ENCODE data around the gene GIMAP2. TPM values are rescaled to one million over a fixed set of nuclear protein-coding genes. Genes with fewer than 3 reads are reported as not detected.

The GIMAP2 gene
- total RNA-seq, 1 donor from 2014 or later, result 0.54 TPM

DNA sequence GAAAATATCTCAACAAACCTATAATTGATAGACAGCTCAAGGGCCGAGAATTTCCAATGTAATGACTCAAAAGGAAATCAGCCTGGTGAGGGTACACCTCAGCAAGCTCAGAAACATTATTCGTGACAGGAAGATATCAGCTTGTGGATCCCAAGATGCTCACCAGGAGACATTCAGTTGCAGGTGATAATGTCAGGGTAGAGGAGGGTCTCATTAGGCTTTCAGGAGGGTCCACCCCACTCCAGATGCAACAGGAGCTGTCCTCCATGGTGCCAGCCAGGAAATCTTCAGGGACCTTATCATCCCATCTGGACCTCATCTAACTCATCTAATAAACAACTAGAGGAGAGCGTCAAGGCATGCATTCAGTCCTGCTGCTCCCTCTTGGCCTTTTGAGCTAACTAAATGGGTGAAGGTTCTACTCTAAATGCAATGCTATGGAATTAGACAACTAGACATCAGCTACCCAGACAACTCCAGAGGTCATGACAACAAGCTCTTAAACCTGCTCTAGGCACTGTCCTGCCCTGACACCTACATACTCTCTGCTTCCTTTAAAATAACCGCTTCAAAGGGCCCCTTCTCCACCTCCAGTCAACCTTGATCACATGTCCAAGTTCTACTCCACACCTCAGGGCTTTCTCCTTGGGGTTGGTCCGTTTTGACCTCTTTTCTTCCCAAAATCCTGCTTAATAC lies 47.4 kb downstream of the GIMAP2 start:
- no peak for DNase-seq (ENCODE audit: low read depth)
- TF ChIP-seq, protein P1, sequence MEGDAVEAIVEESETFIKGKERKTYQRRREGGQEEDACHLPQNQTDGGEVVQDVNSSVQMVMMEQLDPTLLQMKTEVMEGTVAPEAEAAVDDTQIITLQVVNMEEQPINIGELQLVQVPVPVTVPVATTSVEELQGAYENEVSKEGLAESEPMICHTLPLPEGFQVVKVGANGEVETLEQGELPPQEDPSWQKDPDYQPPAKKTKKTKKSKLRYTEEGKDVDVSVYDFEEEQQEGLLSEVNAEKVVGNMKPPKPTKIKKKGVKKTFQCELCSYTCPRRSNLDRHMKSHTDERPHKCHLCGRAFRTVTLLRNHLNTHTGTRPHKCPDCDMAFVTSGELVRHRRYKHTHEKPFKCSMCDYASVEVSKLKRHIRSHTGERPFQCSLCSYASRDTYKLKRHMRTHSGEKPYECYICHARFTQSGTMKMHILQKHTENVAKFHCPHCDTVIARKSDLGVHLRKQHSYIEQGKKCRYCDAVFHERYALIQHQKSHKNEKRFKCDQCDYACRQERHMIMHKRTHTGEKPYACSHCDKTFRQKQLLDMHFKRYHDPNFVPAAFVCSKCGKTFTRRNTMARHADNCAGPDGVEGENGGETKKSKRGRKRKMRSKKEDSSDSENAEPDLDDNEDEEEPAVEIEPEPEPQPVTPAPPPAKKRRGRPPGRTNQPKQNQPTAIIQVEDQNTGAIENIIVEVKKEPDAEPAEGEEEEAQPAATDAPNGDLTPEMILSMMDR (IDR thresholded peaks at IDR 0.05; ENCODE audit: insufficient read depth, low read length, poor library complexity, severe bottlenecking), result no peak

DNA sequence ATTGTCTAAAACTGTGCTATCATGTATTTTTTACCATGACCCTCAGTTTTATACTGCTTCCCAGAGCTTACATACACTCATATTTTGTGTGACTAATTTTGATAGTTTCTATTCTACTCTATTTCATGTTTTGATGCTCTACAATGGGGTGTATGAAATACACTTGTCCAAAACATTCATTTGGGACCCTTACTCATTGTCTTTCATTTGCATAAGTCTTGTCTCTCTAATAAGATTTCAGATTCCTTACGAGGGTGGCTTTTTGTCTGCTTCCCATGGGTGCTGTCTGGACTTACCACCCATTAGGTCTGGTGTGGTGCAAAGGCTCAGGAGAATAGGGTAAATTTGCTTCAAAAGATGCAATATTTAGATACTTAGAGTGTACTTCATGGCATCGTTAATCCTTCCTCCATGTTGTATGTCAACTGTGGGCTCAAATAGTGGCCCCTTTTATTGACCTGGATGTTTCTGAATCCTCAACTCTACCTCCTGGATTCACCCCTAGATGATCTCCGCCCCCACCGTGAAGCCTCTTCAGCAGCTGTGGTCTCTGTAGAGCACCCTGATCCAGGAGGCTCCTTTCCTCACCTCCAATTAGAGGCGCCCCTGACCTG lies 48.1 kb downstream of the GIMAP2 start:
- Histone ChIP-seq H3K27me3 (ENCODE audit: control insufficient read depth, insufficient read depth, low read length) (no peaks in the 10 kb centered on the region), H3K4me3 (ENCODE audit: low read depth, low read length) (no peak overlapping the region), H3K36me3 (ENCODE audit: control insufficient read depth, insufficient read depth, low read length) (no peaks in the 10 kb centered on the region)
- DNase-seq (ENCODE audit: low read depth), result no peak
- TF ChIP-seq, protein P1 (IDR thresholded peaks at IDR 0.05; ENCODE audit: insufficient read depth, low read length, poor library complexity, severe bottlenecking), result no peak

More for the DNA sequence above, 47.4 kb downstream of the GIMAP2 start:
- Histone ChIP-seq H3K36me3 (ENCODE audit: control insufficient read depth, insufficient read depth, low read length) (no peaks in the 10 kb centered on the region), H3K4me3 (ENCODE audit: low read depth, low read length) (no peak overlapping the region), H3K27me3 (ENCODE audit: control insufficient read depth, insufficient read depth, low read length) (no peaks in the 10 kb centered on the region)

DNA sequence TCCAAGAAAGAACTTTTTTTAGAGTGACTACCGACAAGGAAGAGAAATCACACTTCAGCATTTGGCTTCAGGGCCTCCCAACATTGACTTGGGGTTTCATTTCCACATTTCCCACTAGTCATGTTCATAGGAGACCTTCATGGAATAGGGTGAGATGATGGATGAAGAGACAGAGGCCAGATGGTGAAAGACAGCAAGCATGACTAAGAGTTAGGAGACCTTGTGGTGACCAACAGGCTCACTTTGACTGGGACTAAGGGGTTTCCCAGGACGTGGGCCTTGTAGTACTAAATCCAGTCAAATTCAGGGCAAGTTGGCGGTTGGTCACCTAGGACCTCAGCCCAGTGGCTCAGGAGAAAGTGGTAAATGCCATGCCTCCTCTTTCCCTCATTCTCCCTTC lies 48.7 kb downstream of the GIMAP2 start:
- H3K27me3 ChIP-seq (ENCODE audit: control insufficient read depth, insufficient read depth, low read length), result no peaks in the 10 kb centered on the region
- no peak for DNase-seq (ENCODE audit: low read depth)
- TF ChIP-seq, protein P1 (IDR thresholded peaks at IDR 0.05; ENCODE audit: insufficient read depth, low read length, poor library complexity, severe bottlenecking), result no peak
- H3K4me3 ChIP-seq (ENCODE audit: low read depth, low read length), result no peak overlapping the region
- H3K36me3 ChIP-seq (ENCODE audit: control insufficient read depth, insufficient read depth, low read length), result no peaks in the 10 kb centered on the region

DNA sequence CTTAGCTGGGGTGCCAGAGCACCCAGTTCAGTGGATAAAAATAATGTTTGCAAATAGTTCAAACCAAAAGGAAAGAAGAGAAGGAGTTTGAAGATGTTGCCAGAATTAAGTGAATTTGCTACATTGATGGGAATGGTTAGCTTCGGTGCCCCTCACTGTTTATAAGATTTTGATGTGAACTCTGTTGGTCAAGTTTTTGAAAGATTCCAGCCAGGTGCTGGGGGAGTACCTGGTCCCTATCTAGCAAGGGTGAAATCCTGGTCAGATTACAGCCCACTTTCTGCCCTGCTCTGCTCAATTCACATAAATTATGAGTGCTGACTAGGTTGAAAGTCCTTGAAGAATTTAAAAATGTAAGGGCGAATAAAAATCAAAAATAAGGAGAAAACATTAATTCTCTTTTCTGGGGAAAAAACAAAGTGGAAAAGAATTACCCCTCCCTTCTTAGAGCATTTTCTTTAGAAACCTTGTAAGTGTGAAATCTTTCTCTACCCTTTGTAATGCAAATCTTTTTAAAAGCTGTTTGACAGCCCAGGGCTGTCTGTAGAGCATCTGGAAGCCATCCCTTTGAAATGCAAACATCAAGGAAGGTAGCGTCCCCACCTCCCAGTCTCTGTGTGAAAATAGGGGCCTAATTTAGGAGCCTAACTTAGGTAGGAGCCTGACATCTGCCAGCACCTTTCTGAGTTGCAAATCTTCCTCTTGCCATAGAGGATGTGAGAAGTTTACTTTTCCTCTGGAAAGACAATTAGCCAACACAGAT lies 50.3 kb downstream of the GIMAP2 start:
- no peak for DNase-seq (ENCODE audit: low read depth)

DNA sequence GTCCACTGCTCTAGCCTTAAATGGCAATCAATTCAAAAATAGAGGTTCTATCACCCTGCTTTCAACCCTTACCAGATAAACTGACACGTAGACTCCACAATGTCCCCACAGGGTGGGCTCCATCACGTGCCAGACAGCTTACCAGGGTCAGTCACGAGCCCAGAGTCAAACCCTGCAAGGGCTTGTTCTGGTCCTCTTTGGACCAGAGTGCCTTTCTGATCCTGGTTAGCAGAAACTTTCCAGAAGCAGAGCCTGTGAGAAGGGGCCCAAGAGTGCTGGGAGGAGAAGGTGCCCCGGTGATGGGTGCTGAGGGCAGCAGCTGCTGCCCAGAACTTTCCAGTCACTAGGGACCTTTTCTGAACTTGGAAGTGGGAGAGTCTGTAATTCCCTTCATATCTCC lies 51.4 kb downstream of the GIMAP2 start:
- no peak for DNase-seq (ENCODE audit: low read depth)
- no peaks in the 10 kb centered on the region for H3K27me3 ChIP-seq (ENCODE audit: control insufficient read depth, insufficient read depth, low read length)
- no peaks in the 10 kb centered on the region for H3K36me3 ChIP-seq (ENCODE audit: control insufficient read depth, insufficient read depth, low read length)
- TF ChIP-seq, protein P1 (IDR thresholded peaks at IDR 0.05; ENCODE audit: insufficient read depth, low read length, poor library complexity, severe bottlenecking), result no peak
- no peak overlapping the region for H3K4me3 ChIP-seq (ENCODE audit: low read depth, low read length)

More for the DNA sequence above, 50.3 kb downstream of the GIMAP2 start:
- H3K4me3 ChIP-seq (ENCODE audit: low read depth, low read length), result no peak overlapping the region
- TF ChIP-seq, protein P1 (IDR thresholded peaks at IDR 0.05; ENCODE audit: insufficient read depth, low read length, poor library complexity, severe bottlenecking), result no peak
- no peaks in the 10 kb centered on the region for H3K36me3 ChIP-seq (ENCODE audit: control insufficient read depth, insufficient read depth, low read length)
- H3K27me3 ChIP-seq (ENCODE audit: control insufficient read depth, insufficient read depth, low read length), result no peaks in the 10 kb centered on the region
